ENCODE measurements around the gene PPBP.
"Not testable (repeated sequence)": the region's sequence is repeated elsewhere in the genome, so short reads cannot be mapped to it uniquely, and the experiment has no call there.

Gene PPBP

GRCh38 chr4:73992050-73992449 lies 4.1 kb upstream of the PPBP start:
- no peak for DNase-seq (ENCODE audit: low spot score)

DNA sequence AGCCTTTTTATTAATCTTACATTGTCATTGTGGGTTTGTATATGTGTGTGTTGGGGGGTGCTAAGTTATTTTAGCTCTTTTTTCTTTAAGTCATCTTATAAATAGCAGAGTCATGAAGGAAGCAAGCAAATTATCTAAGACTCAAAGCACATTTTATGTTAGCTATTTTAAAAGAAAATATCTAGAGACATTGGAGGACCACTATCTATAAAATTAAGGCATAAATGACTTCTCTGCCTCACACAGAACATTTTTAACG lies 3.7 kb upstream of the PPBP start:
- no peak for DNase-seq (ENCODE audit: low spot score)

- DNase-seq (ENCODE audit: low spot score) = no peak
Measured at GRCh38 chr4:73990988-73991741, 3.2 kb upstream of the PPBP start.

DNA sequence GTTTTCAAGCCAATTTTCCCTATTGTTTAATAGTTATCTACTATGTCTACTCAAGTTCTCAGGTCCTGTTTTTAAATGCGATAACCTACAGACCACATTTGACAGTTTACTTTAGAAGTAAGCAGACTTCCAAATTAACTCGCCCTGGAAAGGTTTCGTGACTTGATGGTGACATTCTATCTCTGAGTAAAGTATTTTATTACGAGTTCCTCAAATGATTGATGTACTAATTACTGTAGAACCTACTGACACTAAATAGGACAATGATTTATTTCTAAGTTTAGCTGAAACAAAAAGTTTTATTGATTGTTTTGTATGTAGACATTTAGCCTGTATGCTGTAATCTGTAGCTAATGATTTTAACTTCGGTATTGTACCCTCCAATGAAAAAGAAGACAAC lies 1.9 kb upstream of the PPBP start:
- no peak for DNase-seq (ENCODE audit: low spot score)

DNA sequence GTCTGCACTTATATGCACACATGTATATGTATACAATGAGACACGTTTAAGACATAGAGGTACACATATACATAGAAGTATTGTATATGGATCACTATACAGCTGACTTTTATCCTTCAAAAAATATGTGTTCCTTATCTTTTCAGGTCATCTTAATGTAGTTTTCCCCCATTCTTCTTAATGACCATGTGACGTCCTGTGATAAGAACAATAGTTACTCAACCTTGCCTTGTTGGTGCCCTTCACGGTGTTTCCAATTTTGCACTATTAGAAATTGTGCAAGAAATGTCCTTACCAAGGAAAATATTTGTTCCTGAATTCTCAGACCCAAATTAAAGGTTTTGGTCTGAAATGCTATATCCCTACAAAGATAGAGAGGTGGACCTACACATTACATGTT lies 1.0 kb upstream of the PPBP start:
- DNase-seq (ENCODE audit: low spot score) = no peak

DNA sequence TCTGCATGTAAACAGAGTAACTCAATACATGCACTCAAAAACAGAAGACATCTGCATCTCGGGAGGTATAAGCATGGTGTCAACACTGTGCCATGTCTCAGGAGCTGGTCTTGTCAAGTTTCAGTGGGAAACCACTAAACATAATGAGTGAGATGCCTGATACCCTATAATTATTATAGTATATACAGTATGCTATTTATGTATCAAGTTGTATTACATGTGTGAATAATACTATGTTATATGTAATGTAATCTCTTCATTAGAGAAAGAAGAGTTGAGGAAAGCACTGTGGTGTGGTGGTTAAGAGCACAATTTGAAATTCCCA lies 2.5 kb downstream of the PPBP start:
- no peak for DNase-seq (ENCODE audit: low spot score)

- DNase-seq (ENCODE audit: low spot score) = no peak
Measured at GRCh38 chr4:73984736-73985527, 3.1 kb downstream of the PPBP start.

- not testable (repeated sequence) for DNase-seq (ENCODE audit: low spot score)
Measured at GRCh38 chr4:73981175-73981574, 6.8 kb downstream of the PPBP start.

- no peak for DNase-seq (ENCODE audit: low spot score)
Measured at GRCh38 chr4:73979407-73979957, 8.5 kb downstream of the PPBP start.

DNA sequence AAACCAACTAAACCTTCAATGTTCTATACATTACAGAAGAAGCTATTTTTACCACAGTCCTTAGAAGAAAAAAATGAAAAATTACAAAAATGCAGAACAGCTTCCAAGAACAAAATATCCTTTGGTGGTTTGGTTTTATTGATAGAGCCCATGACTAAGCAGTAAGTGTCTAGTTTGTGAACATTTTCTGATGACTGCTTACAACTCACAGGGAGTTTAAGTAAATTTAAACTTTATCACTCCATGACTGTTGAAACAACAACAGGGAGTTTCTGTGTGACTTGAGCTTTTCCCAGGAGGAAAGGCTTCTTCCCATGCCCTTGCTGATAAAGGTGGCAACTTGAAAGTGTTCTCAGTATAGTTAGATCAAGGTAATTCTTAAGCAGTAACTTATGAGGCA lies 9.1 kb downstream of the PPBP start:
- DNase-seq (ENCODE audit: low spot score) = no peak

DNA sequence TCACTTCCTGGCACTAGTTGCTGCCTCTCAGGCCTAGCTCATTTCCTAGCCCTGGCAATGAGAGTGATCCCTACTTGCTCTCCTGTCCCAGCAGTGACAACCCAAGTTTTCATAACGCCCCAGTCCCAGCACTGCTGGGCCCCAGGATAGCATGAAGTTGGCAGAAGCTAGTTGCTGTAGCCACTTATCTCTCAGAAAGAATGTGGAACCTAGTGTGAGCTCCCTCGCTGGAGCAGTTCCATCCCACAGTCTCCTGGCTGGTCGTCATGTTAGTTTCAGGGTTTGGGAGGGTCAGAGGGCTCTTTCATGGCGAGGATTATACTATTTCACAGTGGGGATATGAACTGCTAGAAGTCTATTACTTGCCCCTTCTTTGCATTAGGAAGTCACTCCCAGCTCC lies 11.3 kb downstream of the PPBP start:
- no peak for DNase-seq (ENCODE audit: low spot score)

GRCh38 chr4:73976217-73976616 lies 11.8 kb downstream of the PPBP start:
- DNase-seq (ENCODE audit: low spot score) = no peak

GRCh38 chr4:73974352-73974751 lies 13.6 kb downstream of the PPBP start:
- DNase-seq (ENCODE audit: low spot score) = no peak

DNA sequence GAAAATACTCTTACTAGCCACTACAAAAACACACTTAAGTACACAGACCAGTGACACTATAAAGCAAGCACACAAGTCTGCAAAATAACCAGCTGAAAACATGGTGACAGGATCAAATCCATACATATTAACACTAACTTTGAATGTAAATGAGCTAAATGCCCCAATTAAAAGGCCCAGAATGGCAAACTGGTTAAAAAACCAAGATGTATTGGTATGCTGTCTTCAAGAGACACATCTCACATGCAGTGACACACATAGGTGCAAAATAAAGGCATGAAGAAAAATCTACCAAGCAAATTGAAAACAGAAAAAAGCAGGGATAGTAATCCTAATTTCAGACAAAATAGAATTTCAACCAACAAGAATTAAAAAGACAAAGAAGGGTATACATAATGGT lies 17.0 kb downstream of the PPBP start:
- DNase-seq (ENCODE audit: low spot score) = no peak

- no peak for DNase-seq (ENCODE audit: low spot score)
Measured at GRCh38 chr4:73970011-73970410, 18.0 kb downstream of the PPBP start.

DNA sequence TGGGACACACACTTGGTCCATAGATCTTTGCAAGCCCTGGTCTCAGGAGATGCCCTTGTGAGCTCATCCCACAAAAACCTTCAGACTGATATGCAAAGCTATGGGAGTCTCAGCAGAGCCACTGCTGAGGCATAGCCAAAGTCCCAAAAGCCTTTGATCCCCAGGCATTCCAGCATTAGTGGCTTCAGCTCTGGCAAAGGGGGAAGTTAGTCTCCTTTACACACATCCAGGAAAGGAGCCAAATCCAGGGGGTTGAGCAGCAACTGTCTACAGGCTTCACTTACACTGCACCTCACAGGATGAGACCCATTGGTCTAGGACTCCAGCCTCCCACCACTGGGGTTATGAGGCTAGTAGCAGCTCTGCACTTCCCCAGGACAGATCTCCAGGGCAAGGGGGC lies 20.1 kb downstream of the PPBP start:
- no peak for DNase-seq (ENCODE audit: low spot score)

DNA sequence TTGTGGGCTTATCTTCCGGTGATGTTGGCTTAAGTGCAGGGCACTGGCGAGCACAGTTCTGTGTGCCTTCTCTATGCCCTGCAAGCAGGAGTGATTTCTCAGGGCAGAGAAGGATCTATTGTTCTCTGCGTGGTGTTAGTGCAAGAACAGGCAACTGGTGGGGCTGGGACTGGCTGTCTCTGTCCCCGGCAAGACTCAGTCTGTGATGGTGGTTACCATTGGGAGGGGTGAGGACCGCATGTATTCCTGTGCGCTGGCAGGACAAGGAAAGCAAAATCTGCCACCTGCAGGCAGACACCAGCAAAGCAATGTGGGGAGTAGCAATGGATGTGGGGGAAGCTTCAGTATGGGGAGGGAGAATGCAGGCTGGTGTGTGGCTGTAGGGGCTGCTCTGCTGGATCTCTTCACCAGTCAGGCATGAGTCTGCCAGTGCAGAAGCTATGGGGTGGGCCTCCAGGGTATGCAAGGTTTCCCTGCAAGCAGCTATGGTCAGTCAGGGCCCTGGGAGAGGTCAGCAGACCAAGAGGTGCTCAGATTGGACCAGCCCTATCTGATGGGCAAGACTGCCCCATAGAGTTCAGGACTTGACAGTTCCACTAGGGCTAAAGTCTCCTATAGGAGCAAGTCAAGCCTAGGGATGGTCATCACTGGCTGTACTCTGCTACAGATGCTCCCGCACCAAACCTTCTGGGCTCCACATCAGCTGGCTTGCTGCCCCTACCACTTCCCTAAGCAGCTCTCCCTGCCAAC lies 23.0 kb downstream of the PPBP start:
- no peak for DNase-seq (ENCODE audit: low spot score)

GRCh38 chr4:73962724-73963123 lies 25.3 kb downstream of the PPBP start:
- no peak for DNase-seq (ENCODE audit: low spot score)

- not testable (repeated sequence) for DNase-seq (ENCODE audit: low spot score)
Measured at GRCh38 chr4:73959041-73959440, 28.9 kb downstream of the PPBP start.

DNA sequence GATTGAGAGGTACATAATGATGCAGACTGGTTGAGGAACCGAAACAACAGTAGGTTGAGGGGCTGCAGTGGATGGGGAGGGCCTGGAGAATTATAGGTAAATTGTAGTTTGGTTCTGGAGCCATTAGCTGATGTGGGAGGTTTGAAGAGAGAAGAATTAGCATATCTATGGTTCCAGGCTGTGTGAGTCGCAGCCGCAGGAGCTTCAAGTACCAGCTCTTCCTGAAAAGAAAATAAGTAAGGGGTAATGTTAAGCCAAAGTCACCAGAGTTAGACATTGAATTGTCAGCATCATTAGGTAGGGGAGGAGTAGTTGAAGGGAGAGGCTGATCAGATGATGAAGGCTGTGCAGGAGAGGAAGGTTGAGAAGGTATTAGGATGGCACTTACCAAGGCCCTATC lies 35.6 kb downstream of the PPBP start:
- no peak for DNase-seq (ENCODE audit: low spot score)

DNA sequence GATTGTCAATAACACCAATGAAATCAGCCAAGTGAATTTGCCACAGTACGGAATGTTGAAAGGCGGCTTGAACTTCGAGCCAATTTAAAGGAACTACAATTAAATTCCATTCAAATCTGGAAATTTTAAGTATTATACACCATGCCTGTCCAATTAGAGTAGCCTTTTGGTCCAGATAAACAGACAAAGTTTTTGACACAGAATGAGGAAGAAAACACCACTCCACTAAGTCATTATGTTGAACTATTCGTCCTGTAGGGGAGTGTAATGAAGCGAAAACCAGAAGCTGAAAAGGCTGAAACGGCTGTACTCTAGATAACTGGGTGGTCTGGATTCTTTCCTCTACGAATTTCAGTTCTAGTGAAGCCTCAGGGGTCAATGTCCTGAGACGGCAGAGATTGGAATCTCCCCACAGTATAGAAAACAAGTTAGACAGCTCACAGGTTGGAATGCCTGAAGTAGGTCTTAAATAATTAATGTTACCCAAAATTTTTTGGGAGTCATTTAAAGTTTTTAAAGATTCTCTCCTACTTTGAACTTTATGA lies 37.5 kb downstream of the PPBP start:
- DNase-seq (ENCODE audit: low spot score) = not testable (repeated sequence)

DNA sequence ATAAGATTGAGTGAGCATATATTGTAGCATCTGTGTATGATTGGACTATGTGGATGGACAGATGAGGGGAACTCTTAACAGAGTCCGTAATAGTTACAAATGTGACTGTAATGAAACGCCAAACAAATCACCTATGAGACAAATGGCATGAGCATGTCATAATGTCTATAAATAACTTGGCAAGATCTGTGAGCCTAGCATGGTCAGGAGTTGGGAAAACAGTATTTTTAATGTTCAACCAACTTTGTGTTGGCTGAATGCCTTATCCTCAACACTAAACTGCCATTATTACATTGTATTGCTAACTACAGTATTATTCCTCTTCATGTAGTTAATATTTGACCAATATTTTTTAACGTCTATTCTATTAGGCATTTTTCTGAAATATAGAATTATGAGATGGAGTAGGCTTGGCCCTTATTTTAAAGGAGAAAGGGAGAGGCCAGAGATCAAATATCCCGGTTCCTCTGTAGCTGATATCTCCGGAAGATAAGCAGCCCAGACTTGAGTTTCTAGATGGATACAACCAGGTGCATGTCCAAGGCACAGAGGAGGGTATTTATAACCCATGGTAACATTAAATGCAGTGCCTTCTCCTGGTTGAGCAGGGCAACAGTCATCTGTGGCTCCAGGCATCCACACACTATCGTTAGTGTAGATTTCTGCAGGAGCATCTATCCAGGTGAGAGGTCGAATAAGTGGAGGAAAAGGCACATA lies 38.8 kb downstream of the PPBP start:
- no peak for DNase-seq (ENCODE audit: low spot score)
